Suppressor macrophage treated with lipopolysaccharide for 1 hour (primary cell): Measurements from ENCODE around the gene SLC25A12.
A peak's percentile ranks its signal among the peaks of the same experiment; 100 is the strongest.
"Not testable (repeated sequence)": the region's sequence is repeated elsewhere in the genome, so short reads cannot be mapped to it uniquely, and the experiment has no call there.

Experiments
- DNase-seq, 3 donors: peaks; one replicate each; pipeline ENCODE4 v3.0.0-alpha.2; 2020 to 2022

SLC25A12 gene

GRCh38 chr2:171822525-171823322 lies 71.3 kb downstream of the SLC25A12 start:
- DNase-seq, result peak; percentile 21 to 44 (median 23)

GRCh38 chr2:171819453-171819852 lies 74.6 kb downstream of the SLC25A12 start:
- DNase-seq, result no peak

- no peak for DNase-seq
Measured at GRCh38 chr2:171814883-171815282, 79.2 kb downstream of the SLC25A12 start.

GRCh38 chr2:171814174-171814573 lies 79.9 kb downstream of the SLC25A12 start:
- no peak for DNase-seq

- DNase-seq, result no peak
Measured at GRCh38 chr2:171813729-171814128, 80.3 kb downstream of the SLC25A12 start.

- DNase-seq, result no peak
Measured at GRCh38 chr2:171813126-171813525, 80.9 kb downstream of the SLC25A12 start.

GRCh38 chr2:171811245-171811628 lies 82.8 kb downstream of the SLC25A12 start:
- DNase-seq, result peak; percentile 16 to 30 (median 23)

- DNase-seq, result no peak
Measured at GRCh38 chr2:171810422-171811244, 83.4 kb downstream of the SLC25A12 start.

- not testable (repeated sequence) for DNase-seq
Measured at GRCh38 chr2:171808885-171809284, 85.2 kb downstream of the SLC25A12 start.

GRCh38 chr2:171807831-171808393 lies 86.1 kb downstream of the SLC25A12 start:
- DNase-seq, result no peak

GRCh38 chr2:171807119-171807518 lies 86.9 kb downstream of the SLC25A12 start:
- DNase-seq, result no peak

- no peak for DNase-seq
Measured at GRCh38 chr2:171804456-171804855, 89.6 kb downstream of the SLC25A12 start.

GRCh38 chr2:171803757-171804156 lies 90.3 kb downstream of the SLC25A12 start:
- no peak for DNase-seq

GRCh38 chr2:171800639-171801038 lies 93.4 kb downstream of the SLC25A12 start:
- DNase-seq, result no peak

- DNase-seq, result peak; percentile 52 to 78 (median 75)
Measured at GRCh38 chr2:171798156-171798820, 95.8 kb downstream of the SLC25A12 start.

GRCh38 chr2:171794918-171795317 lies 99.1 kb downstream of the SLC25A12 start:
- DNase-seq, result no peak

GRCh38 chr2:171793691-171794678 lies 100.1 kb downstream of the SLC25A12 start:
- no peak for DNase-seq

- DNase-seq, result no peak
Measured at GRCh38 chr2:171792886-171793580, 101.0 kb downstream of the SLC25A12 start.

- DNase-seq, result no peak
Measured at GRCh38 chr2:171792157-171792556, 101.9 kb downstream of the SLC25A12 start.

GRCh38 chr2:171791361-171791760 lies 102.7 kb downstream of the SLC25A12 start:
- DNase-seq, result no peak

GRCh38 chr2:171789956-171790355 lies 104.1 kb downstream of the SLC25A12 start:
- no peak for DNase-seq
